PFSK-1 (cell line): ENCODE data around the gene KCNMA1.

Source experiments
- FOXP2 ChIP-seq: optimal IDR thresholded peaks from 2 replicates; pipeline ENCODE3; 2011; ENCODE audit warnings: borderline replicate concordance, control low read depth, inconsistent platforms; ENCODE audit not compliant: insufficient read depth; ENCODE audit errors: extremely low read length, extremely low read depth
- POLR2AphosphoS5 ChIP-seq: IDR thresholded peaks from 2 replicates; pipeline ENCODE4 v1.6.1; 2012; ENCODE audit warnings: low read depth, mild to moderate bottlenecking, control low read depth, low read length, moderate library complexity
- SIN3A ChIP-seq: IDR thresholded peaks from 2 replicates; pipeline ENCODE4 v1.6.1; 2012; ENCODE audit warnings: mild to moderate bottlenecking, low read length, moderate library complexity, borderline replicate concordance; ENCODE audit not compliant: insufficient read depth
- TAF1 ChIP-seq: IDR thresholded peaks from 2 replicates; pipeline ENCODE4 v1.6.1; 2012; ENCODE audit warnings: low read length, control low read depth, borderline replicate concordance; ENCODE audit not compliant: insufficient read depth
- TF ChIP-seq, protein P1 (sequence below), 2 experiments: IDR thresholded peaks; 2 replicates each; pipeline versions ENCODE4 v1.6.1 to v1.8.0; 2011 to 2012; ENCODE audit warnings: low read depth in 2 of 2, low read length in 2 of 2, control low read depth in 1 of 2, inconsistent platforms in 1 of 2, mild to moderate bottlenecking in 1 of 2, moderate library complexity in 1 of 2; ENCODE audit not compliant: insufficient read depth in 1 of 2

The KCNMA1 gene

DNA sequence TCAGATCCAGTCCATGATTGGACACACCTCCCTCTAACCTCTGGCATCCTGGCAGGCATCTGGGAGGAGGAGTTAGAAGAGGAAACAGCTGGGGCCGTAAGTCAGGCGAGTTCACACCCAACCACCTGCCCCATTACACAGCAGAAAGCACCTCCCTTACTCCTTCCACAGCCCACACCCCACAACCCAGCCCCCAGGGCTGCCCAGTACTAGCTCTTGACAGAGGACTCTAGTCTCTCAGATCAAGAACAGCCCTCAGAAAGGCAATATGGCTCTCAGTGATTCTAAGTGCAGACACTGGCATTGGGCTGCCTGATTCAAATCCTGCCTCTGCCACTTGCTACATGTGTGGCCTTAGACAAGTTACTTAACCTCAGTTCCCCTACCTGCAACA, 34.1 kb downstream of the KCNMA1 start:
- TF ChIP-seq, protein P1, sequence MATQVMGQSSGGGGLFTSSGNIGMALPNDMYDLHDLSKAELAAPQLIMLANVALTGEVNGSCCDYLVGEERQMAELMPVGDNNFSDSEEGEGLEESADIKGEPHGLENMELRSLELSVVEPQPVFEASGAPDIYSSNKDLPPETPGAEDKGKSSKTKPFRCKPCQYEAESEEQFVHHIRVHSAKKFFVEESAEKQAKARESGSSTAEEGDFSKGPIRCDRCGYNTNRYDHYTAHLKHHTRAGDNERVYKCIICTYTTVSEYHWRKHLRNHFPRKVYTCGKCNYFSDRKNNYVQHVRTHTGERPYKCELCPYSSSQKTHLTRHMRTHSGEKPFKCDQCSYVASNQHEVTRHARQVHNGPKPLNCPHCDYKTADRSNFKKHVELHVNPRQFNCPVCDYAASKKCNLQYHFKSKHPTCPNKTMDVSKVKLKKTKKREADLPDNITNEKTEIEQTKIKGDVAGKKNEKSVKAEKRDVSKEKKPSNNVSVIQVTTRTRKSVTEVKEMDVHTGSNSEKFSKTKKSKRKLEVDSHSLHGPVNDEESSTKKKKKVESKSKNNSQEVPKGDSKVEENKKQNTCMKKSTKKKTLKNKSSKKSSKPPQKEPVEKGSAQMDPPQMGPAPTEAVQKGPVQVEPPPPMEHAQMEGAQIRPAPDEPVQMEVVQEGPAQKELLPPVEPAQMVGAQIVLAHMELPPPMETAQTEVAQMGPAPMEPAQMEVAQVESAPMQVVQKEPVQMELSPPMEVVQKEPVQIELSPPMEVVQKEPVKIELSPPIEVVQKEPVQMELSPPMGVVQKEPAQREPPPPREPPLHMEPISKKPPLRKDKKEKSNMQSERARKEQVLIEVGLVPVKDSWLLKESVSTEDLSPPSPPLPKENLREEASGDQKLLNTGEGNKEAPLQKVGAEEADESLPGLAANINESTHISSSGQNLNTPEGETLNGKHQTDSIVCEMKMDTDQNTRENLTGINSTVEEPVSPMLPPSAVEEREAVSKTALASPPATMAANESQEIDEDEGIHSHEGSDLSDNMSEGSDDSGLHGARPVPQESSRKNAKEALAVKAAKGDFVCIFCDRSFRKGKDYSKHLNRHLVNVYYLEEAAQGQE (IDR thresholded peaks at IDR 0.05; ENCODE audit: insufficient read depth in 1 of 2, low read depth in 2 of 2, low read length in 2 of 2): no peak
- TF ChIP-seq TAF1: no peak
- TF ChIP-seq FOXP2: no peak
- no peak for TF ChIP-seq POLR2AphosphoS5
- no peak for TF ChIP-seq SIN3A

DNA sequence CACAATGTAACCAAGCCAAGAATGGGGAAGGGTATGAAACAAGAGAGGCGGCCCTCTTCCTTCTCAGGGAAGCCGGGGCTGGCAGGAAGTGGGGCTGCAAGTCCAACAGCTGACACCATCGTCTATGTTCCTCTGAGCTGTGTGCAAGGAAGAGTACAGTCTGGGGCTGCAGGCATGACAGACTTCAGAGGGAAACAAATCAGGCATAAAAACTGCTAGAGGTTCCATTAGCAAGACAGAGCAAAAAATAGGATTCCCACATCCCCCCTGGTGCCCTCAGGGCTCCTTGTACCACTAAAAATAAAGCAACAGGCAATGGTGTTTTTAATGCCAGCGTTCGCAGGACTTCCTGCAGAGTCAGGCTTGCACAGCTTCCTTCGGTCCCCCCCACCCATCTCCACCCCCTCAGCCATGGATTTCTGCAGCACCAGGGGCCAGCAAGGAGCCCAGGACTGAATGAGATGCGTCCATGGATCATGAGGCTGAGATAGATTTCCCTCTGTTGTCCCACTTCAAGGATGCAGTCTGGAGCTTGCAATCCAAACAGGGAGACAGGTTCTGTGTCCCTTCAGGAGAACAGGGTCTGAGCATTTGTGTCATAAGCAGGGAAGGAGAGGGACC, 34.6 kb downstream of the KCNMA1 start:
- TF ChIP-seq FOXP2: no peak
- TF ChIP-seq, protein P1 (IDR thresholded peaks at IDR 0.05; ENCODE audit: insufficient read depth in 1 of 2, low read depth in 2 of 2, low read length in 2 of 2): no peak
- no peak for TF ChIP-seq SIN3A
- no peak for TF ChIP-seq POLR2AphosphoS5
- no peak for TF ChIP-seq TAF1

DNA sequence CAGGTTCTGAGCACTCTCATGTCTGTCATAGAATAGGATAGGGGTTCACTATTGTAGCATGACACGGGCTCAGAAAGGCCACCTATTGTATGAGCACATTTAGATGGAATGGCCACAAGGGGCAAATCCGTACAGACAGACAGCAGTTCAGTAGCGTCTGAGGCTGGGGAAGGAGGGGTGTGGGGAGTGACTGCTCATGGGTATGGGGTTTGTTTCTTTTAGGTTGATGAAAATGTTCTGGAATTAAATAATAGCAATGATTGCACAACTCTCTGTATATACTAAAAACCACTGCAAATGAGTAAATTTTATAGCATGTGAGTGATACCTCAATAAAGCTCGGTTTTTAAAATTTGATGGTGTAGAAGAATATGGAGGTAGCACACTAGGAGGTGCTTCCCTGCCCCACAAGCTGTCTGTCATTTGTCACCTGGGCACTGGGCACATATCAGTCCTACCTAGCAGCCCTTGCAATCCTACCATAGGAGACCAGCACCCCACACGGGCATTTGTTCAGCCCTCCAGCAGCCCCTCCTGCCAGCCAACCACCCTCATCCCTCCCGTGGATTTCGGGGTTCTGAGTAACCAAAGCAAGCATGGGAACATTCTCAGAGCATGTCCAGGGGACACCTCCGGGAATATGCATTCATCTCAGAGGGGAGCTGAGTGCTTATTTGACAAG, 35.2 kb downstream of the KCNMA1 start:
- TF ChIP-seq POLR2AphosphoS5: no peak
- TF ChIP-seq, protein P1 (IDR thresholded peaks at IDR 0.05; ENCODE audit: insufficient read depth in 1 of 2, low read depth in 2 of 2, low read length in 2 of 2): no peak
- no peak for TF ChIP-seq TAF1
- TF ChIP-seq SIN3A: no peak
- TF ChIP-seq FOXP2: no peak

DNA sequence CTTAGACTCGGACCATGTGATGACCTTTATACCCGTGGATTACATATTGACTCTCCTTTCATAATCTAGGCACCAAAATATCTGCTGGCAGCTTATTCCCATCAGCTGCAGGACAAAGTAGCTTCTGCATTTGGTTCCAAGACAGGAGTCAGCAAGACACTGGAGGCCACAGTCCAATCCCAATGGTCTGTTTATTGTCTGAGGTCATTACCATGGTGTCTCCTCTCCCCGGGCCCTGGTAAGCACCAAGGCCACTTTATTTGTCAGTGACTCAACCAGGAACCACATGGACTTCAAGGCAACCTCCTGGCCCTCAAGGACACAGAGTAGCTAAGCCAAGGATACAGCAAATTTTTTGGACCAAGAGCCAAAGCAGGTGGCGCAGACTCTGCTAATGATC, 36.1 kb downstream of the KCNMA1 start:
- TF ChIP-seq POLR2AphosphoS5 (no peak), TAF1 (no peak), SIN3A (no peak), FOXP2 (no peak)
- TF ChIP-seq, protein P1 (IDR thresholded peaks at IDR 0.05; ENCODE audit: insufficient read depth in 1 of 2, low read depth in 2 of 2, low read length in 2 of 2): no peak

DNA sequence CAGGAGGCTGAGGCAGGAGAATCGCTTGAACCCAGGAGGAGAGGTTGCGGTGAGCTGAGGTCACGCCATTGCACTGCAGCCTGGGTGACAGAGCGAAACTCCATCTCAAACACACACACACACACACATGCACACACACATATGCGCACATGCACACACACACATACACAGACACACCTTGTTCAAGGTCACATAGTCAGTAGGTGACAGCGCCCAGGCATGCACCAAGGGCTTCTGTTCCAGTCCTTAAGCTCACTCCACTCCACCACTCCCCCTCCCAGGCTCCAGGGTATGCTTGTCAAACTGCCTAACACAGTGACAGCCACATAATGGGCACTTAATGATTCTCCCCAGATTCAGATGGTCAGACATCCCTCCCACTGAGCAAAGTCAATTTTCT, 37.0 kb downstream of the KCNMA1 start:
- TF ChIP-seq, protein P1 (IDR thresholded peaks at IDR 0.05; ENCODE audit: insufficient read depth in 1 of 2, low read depth in 2 of 2, low read length in 2 of 2): no peak
- TF ChIP-seq POLR2AphosphoS5: no peak
- no peak for TF ChIP-seq FOXP2
- no peak for TF ChIP-seq TAF1
- TF ChIP-seq SIN3A: no peak
